Prostate gland (tissue), 2 donors: ENCODE results near the gene POU4F1. TPM values are rescaled to one million over a fixed set of nuclear protein-coding genes. Genes with fewer than 3 reads are reported as not detected.

Experiments
- DNase-seq: peaks from one replicate; pipeline ENCODE4 v3.0.0-alpha.2; 2019; ENCODE audit warnings: low spot score
- H3K27ac ChIP-seq, 2 donors: fragments of 200-600 bp; sonication (generic); 2 replicates each; pipeline ENCODE4 v1.5.1; 2017 to 2019
- H3K27me3 ChIP-seq: fragments of 200-600 bp; sonication (generic); replicated peaks from 2 replicates; pipeline ENCODE4 v1.5.1; 2019; ENCODE audit not compliant: insufficient read depth
- H3K36me3 ChIP-seq, 2 donors: fragments of 200-600 bp; sonication (generic); 1 replicate in 1 of 2; 2 replicates in 1 of 2; pipeline versions ENCODE4 v1.5.1 to v1.8.1; 2017 to 2019
- H3K4me1 ChIP-seq: fragments of 200-600 bp; sonication (generic); replicated peaks from 2 replicates; pipeline ENCODE4 v1.5.1; 2019
- H3K4me3 ChIP-seq, 2 donors: fragments of 200-600 bp; sonication (generic); 2 replicates each; pipeline ENCODE4 v1.5.1; 2017 to 2019
- H3K9me3 ChIP-seq: fragments of 200-600 bp; sonication (generic); 2 replicates; pipeline ENCODE4 v1.5.1; 2017
- CTCF ChIP-seq, 4 experiments: fragments of 200-600 bp in 2 of 4; fragments of 450-650 bp in 2 of 4; sonication (generic) in 2 of 4; IDR thresholded peaks; 1 replicate in 3 of 4; 2 replicates in 1 of 4; pipeline ENCODE4 v1.5.1; 2016 to 2019; ENCODE audit warnings: antibody characterized with exemption in 4 of 4, mild to moderate bottlenecking in 2 of 4, moderate library complexity in 2 of 4
- POLR2A ChIP-seq: fragments of 450-650 bp; IDR thresholded peaks from one replicate; pipeline ENCODE4 v1.6.1; 2016; ENCODE audit warnings: antibody characterized with exemption, mild to moderate bottlenecking
- POLR2AphosphoS5 ChIP-seq: sonication (generic); formaldehyde crosslinking; IDR thresholded peaks from one replicate; pipeline ENCODE4 v1.6.1; 2017; ENCODE audit warnings: antibody characterized with exemption
- WGBS: methylation state at CpG from one replicate; pipeline ENCODE4 v1.1.5; 2018; 5-methylcytosine and 5-hydroxymethylcytosine counted together
- intact Hi-C: fragments of 100-400 bp; cut with DNase I; formaldehyde crosslinking; loops from one replicate; pipeline ENCODE4 v1.14.2; 2022
- total RNA-seq, 2 donors: library from RNA; depleted of rRNA; stranded (reverse); fragments of >200 nt; gene quantifications; one replicate each; pipeline ENCODE4 v1.1.0, GENCODE V29; 2016

POU4F1 gene
- total RNA-seq, 2 donors from 2014 or later: 0.68 TPM; not detected in 1

GRCh38 chr13:78625384-78625783 lies 22.0 kb upstream of the POU4F1 start:
- H3K4me3 ChIP-seq: no peak overlapping the region
- no peak for DNase-seq
- intact Hi-C loops: no loop called here
- H3K9me3 ChIP-seq: no peaks in the 10 kb centered on the region
- no peak overlapping the region for H3K27ac ChIP-seq
- no peaks in the 10 kb centered on the region for H3K36me3 ChIP-seq
- H3K27me3 ChIP-seq: no peaks in the 10 kb centered on the region
- WGBS: 81% methylated on average over 2 of the region's 2 CpGs
- no peak for TF ChIP-seq POLR2A
- no peak for TF ChIP-seq CTCF (IDR thresholded peaks at IDR 0.05)
- no peak for TF ChIP-seq POLR2AphosphoS5
- H3K4me1 ChIP-seq: no peaks in the 10 kb centered on the region

- TF ChIP-seq POLR2A (no peak), CTCF (IDR thresholded peaks at IDR 0.05) (no peak), POLR2AphosphoS5 (no peak)
- 96% methylated on average over 3 of the region's 3 CpGs for WGBS
These were observed 19.8 kb upstream of the POU4F1 start for GRCh38 chr13:78623132-78623531.

GRCh38 chr13:78620936-78621470 lies 17.7 kb upstream of the POU4F1 start:
- no peak for DNase-seq
- H3K9me3 ChIP-seq: no peaks in the 10 kb centered on the region
- H3K4me1 ChIP-seq: no peaks in the 10 kb centered on the region
- TF ChIP-seq CTCF (IDR thresholded peaks at IDR 0.05) (no peak), POLR2A (no peak), POLR2AphosphoS5 (no peak)
- intact Hi-C loops: no loop called here
- no peak overlapping the region for H3K4me3 ChIP-seq
- 93% methylated on average over 2 of the region's 2 CpGs for WGBS
- no peak overlapping the region for H3K27ac ChIP-seq
- H3K27me3 ChIP-seq: no peaks in the 10 kb centered on the region
- no peaks in the 10 kb centered on the region for H3K36me3 ChIP-seq

More at GRCh38 chr13:78623132-78623531, 19.8 kb upstream of the POU4F1 start:
- Histone ChIP-seq H3K27me3 (no peaks in the 10 kb centered on the region), H3K9me3 (no peaks in the 10 kb centered on the region), H3K4me1 (no peaks in the 10 kb centered on the region), H3K27ac (no peak overlapping the region), H3K36me3 (no peaks in the 10 kb centered on the region), H3K4me3 (no peak overlapping the region)
- intact Hi-C loops: no loop called here
- DNase-seq: no peak

- 93% methylated on average over 1 of the region's 1 CpG for WGBS
- Histone ChIP-seq H3K9me3 (no peaks in the 10 kb centered on the region), H3K4me3 (no peak overlapping the region), H3K27ac (no peak overlapping the region), H3K27me3 (no peaks in the 10 kb centered on the region), H3K4me1 (no peaks in the 10 kb centered on the region), H3K36me3 (no peaks in the 10 kb centered on the region)
- TF ChIP-seq POLR2AphosphoS5 (no peak), CTCF (IDR thresholded peaks at IDR 0.05) (no peak), POLR2A (no peak)
- intact Hi-C loops: no loop called here
- DNase-seq: no peak
These were observed 15.1 kb upstream of the POU4F1 start for GRCh38 chr13:78618411-78618810.

GRCh38 chr13:78611040-78611439 lies 7.7 kb upstream of the POU4F1 start:
- 59% methylated on average over 3 of the region's 3 CpGs for WGBS
- no peak for DNase-seq
- no peak overlapping the region for H3K27ac ChIP-seq

More at GRCh38 chr13:78611040-78611439, 7.7 kb upstream of the POU4F1 start:
- peaks cover 4% of the 10 kb centered on the region for H3K4me1 ChIP-seq
- no peaks in the 10 kb centered on the region for H3K36me3 ChIP-seq
- H3K9me3 ChIP-seq: no peaks in the 10 kb centered on the region
- intact Hi-C loops: no loop called here
- no peak for TF ChIP-seq CTCF (IDR thresholded peaks at IDR 0.05)
- TF ChIP-seq POLR2A: no peak
- no peak for TF ChIP-seq POLR2AphosphoS5
- H3K4me3 ChIP-seq: no peak overlapping the region
- peaks cover 22% of the 10 kb centered on the region for H3K27me3 ChIP-seq
